Measurements from ENCODE around the gene CALN1. TPM values are rescaled to one million over a fixed set of nuclear protein-coding genes. Genes with fewer than 3 reads are reported as not detected.
"Not testable (repeated sequence)": the region's sequence is repeated elsewhere in the genome, so short reads cannot be mapped to it uniquely, and the experiment has no call there.

CALN1 gene
- polyA plus RNA-seq, 1 donor from 2014 or later = not detected

DNA sequence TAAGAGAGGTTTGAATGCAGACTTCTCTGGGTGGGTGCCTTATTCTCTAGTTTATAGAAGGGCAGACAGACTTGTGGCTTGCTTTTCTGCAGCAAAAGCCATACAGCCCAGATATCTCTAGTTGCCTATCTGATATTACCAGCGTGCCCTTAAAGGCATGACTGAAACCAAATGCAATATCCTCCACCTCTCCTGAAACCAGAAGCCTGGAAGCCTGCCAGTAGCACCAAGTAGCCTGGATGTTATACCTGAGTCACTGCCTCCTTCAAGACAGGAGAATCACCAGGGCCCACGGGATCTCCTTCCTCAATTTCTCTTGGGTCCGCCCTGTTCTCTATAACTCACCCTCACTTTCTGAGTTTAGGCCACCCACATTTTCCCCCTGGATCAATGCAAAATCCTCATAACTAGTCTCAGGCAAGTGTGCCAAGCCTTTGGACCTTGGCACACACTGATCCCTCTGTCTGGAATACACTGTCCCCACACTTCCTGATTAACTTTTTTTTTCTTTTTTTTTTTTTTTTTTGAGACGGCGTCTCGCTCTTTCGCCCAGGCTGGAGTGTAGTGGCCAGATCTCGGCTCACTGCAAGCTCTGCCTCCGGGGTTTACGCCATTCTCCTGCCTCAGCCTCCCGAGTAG is 641.8 kb downstream of the CALN1 start:
- H3K9me3 Mint-ChIP-seq = peaks cover 1 to 10% (median 3%) of the 10 kb centered on the region in 3 donors

DNA sequence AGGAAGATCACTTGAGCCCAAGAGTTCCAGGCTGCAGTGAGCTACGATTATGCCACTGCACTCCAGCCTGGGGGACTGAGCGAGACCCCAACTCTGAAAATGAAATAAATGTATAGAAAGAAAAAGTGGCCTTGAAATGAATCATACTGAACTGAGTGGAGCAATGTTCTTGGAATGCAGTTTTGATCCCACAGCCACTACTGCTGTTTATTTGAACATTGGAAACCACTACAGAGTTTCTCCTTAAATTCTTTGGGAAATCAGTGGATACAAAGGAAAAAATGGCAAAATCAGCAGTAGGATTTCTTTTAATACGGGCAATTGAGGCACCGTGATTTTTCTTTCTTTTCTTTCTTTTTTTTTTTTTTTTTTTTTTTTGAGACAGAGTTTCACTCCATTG is 642.8 kb downstream of the CALN1 start:
- Mint-ChIP-seq H3K27ac (no peak overlapping the region), H3K4me3 (no peak overlapping the region), H3K4me1 (no peaks in the 10 kb centered on the region), H3K27me3 (no peaks in the 10 kb centered on the region), H3K9me3 (peaks cover 1 to 10% (median 3%) of the 10 kb centered on the region in 3 donors), H3K36me3 (no peaks in the 10 kb centered on the region)

More for the DNA sequence above, 641.8 kb downstream of the CALN1 start:
- Mint-ChIP-seq H3K4me3 (no peak overlapping the region), H3K4me1 (no peaks in the 10 kb centered on the region), H3K27me3 (no peaks in the 10 kb centered on the region), H3K27ac (no peak overlapping the region), H3K36me3 (no peaks in the 10 kb centered on the region)

DNA sequence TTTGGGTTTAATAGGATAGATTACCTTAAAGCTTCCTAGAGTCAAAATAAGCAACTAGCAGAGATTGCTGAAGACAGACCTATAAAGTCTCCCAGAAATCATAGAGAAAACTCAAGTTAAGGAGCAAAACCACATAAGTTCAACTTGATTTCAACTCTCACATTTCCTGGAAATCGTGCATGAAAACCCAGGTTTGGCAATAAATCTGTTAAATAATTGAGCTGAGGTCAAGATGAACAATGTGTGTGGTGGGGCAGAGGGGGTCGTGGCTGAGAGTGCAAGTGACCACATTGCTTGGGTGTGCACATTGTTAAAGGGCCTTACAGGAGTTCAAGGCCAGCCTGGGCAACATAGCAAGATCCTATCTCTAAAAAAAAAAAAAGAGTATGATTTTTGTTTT is 643.7 kb downstream of the CALN1 start:
- no peaks in the 10 kb centered on the region for H3K4me1 Mint-ChIP-seq
- H3K9me3 Mint-ChIP-seq = peaks cover 1 to 9% (median 3%) of the 10 kb centered on the region in 3 donors
- no peak overlapping the region for H3K4me3 Mint-ChIP-seq
- H3K27ac Mint-ChIP-seq = no peak overlapping the region
- H3K36me3 Mint-ChIP-seq = no peaks in the 10 kb centered on the region
- no peaks in the 10 kb centered on the region for H3K27me3 Mint-ChIP-seq

DNA sequence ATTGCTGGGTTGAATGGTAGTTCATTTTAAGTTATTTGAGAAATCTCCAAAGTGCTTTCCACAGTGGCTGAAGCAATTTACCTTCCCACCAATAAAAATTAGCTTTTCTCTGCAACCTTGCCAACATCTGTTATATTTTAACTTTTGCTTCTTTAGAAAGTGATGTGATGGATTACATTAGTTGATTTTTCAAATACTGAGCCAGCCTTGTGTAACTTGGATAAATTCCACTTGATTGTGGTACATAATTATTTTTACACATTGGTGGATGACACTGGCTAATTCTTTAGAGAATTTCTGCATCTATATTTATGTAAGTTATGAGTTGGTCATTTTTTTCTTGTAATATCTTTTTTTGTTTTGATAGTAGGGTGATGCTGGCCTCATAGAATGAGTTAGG is 646.1 kb downstream of the CALN1 start:
- no peak overlapping the region for H3K4me3 Mint-ChIP-seq
- H3K9me3 Mint-ChIP-seq = peaks cover 5 to 18% (median 8%) of the 10 kb centered on the region in 3 donors
- H3K36me3 Mint-ChIP-seq = no peaks in the 10 kb centered on the region

DNA sequence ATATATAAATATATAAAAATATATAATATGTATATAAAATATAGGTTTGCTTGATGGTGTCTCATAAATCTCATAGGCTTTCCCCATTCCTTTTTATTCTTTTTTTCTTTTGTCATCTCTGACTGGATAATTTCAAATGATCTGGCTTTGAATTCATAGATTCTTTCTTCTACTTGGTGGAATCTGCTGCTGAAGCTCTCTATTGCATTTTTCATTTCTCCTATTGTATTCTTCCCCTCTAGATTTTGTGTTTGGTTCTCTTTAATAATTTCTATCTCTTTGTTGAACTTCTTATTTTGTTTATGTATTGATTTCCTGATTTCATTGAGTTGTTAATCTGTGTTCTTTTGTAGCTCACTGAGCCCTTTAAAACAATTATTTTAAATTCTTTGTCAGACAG is 650.8 kb downstream of the CALN1 start:
- Mint-ChIP-seq H3K27me3 (no peaks in the 10 kb centered on the region), H3K4me1 (no peaks in the 10 kb centered on the region), H3K4me3 (no peak overlapping the region), H3K36me3 (no peaks in the 10 kb centered on the region), H3K9me3 (peaks cover 11 to 21% (median 16%) of the 10 kb centered on the region in 3 donors), H3K27ac (no peak overlapping the region)

More for the DNA sequence above, 646.1 kb downstream of the CALN1 start:
- H3K27me3 Mint-ChIP-seq = no peaks in the 10 kb centered on the region
- H3K27ac Mint-ChIP-seq = no peak overlapping the region
- H3K4me1 Mint-ChIP-seq = no peaks in the 10 kb centered on the region

DNA sequence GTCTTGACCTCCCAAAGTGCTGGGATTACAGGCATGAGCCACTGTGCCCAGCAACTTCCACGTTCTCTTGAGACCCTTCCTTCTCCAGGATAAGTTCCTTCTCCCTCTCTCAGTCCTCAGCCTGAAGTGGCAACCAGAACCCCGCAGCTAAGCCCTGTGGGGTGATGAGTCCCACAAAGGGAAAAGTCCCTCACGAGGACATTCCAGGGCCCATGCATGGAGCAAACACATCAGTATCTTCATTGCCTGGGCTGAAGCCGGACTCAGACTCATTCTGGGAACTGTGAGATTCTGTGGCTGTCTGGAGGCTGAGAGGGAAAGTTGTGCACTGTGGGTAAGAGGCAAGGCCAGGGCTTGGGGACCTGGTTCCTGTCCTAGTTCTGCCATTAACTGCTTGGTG is 657.3 kb downstream of the CALN1 start:
- H3K36me3 Mint-ChIP-seq = no peaks in the 10 kb centered on the region
- H3K27me3 Mint-ChIP-seq = peaks cover 5% of the 10 kb centered on the region
- no peak overlapping the region for H3K4me3 Mint-ChIP-seq
- H3K9me3 Mint-ChIP-seq = peaks cover 2 to 14% (median 3%) of the 10 kb centered on the region in 3 donors
- H3K27ac Mint-ChIP-seq = no peak overlapping the region
- H3K4me1 Mint-ChIP-seq = no peaks in the 10 kb centered on the region

DNA sequence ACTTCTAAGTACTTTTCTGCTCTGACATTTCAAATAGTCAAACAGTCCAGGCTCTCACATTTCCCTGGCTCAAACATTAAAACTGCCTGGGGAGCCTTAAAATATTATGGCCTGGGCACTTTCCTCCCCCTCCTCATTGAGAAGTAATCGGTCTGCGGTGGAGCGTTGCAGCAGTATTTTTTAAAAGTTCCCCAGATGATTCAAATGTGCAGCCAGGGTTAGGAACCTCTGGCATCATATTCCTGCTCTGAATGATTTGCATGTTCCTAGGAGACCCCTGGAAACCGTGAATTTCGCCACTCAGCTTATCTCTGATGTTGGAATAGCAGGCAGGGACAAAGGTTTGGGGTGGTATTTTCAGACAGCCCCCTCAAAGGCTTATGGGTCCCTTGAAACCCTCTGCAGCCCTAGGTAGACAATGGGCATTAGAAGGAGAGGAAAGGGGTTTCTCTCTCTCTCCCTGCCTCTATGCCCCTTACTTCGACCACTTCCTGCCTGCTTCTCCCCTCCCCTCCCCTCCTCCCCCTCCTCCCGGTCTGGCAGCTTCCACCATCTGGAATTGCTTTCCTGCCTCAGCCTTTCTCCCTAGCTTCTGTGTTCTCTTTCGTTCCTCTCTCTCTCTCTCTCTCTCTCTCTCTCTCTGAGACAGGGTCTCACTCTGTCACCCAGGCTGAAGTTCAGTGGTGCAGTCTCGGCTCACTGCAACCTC is 658.0 kb downstream of the CALN1 start:
- no peak overlapping the region for H3K27ac Mint-ChIP-seq
- no peak overlapping the region for H3K4me3 Mint-ChIP-seq
- peaks cover 1 to 14% (median 3%) of the 10 kb centered on the region in 3 donors for H3K9me3 Mint-ChIP-seq
- no peaks in the 10 kb centered on the region for H3K4me1 Mint-ChIP-seq
- no peaks in the 10 kb centered on the region for H3K36me3 Mint-ChIP-seq
- peaks cover 5% of the 10 kb centered on the region for H3K27me3 Mint-ChIP-seq

DNA sequence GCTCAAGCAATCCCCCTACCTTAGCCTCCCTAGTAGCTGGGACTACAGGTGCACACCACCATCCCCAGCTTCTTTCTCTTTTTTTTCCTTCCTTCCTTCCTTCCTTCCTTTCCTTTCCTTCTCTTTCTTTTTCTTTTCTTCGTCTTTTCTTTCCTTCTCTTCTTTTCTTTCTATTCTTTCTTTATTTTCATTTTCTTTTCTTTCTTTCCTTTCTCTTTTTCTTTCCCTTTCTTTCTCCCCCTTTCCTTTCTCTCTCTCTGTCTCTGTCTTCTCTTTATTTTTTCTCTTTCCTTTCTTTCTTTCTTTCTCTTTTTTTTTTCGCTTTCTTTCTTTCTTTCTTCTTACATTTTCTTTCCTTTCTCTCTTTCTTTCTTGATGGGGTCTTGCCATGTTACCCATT is 658.9 kb downstream of the CALN1 start:
- H3K27ac Mint-ChIP-seq = no peak overlapping the region
- H3K4me3 Mint-ChIP-seq = peak overlapping the region in 1 of 4 donors; percentile 68
- H3K36me3 Mint-ChIP-seq = no peaks in the 10 kb centered on the region
- peaks cover 5% of the 10 kb centered on the region for H3K27me3 Mint-ChIP-seq
- no peaks in the 10 kb centered on the region for H3K4me1 Mint-ChIP-seq
- H3K9me3 Mint-ChIP-seq = peaks cover 0 to 19% (median 3%) of the 10 kb centered on the region in 3 donors

DNA sequence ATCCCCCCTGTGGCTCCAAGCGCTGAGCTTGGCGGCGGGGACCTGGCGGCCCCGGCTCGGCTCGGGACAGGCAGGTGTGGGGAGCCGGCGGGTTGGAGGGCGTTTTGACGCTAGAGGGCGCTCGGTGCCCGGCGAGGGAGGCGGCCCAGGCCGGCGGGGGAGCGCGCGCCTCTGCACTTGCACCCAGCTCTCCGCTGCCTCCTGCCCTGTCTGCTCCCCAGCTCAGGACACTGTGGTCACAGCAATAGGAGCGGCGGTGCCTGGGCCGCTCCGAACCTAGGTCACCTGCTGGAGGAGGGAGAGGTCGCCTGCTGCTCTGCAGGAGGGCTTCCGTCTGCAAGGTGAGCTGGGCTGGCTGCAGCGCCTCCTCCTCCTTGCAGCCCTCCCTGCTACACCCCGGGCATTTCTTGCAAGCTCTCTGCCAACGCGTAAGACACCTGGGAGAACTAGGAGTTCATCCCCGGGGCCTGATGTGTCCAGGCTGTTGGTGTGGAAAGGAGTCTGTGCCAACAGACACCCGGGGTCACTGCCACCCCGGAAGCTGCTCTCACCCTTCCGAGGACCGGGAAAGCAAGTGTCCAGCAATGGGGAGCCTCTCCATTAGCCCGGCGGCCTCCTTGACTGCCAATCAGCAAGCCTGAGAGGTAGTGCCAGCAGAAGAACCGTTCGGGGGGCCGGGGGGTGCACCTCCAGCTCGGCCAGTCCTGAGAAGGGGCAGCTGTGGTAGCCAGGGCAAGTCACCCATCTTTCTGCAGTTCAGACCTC is 659.8 kb downstream of the CALN1 start:
- peaks cover 5% of the 10 kb centered on the region for H3K27me3 Mint-ChIP-seq

DNA sequence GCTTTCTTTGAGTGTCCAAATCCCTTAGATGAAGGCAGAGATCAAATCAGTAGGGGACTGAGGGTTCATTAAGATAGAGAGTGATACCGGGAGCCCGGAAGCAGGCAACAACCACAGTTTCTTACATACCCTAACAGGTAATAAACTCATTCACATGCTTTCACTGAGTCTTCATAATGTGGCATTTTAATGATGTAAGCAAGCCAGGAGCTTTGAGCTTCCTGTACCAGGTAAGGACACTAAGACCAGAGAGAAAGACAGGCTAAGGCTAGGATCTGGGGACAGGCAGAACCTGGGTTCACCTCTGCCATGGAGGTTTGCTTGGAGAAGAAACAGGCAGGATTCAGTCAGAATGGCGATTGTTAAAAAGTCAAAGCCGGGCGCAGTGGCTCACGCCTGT is 661.8 kb downstream of the CALN1 start:
- H3K36me3 Mint-ChIP-seq = no peaks in the 10 kb centered on the region
- H3K4me3 Mint-ChIP-seq = no peak overlapping the region
- no peak overlapping the region for H3K27ac Mint-ChIP-seq
- no peaks in the 10 kb centered on the region for H3K4me1 Mint-ChIP-seq
- peaks cover 3 to 11% (median 7%) of the 10 kb centered on the region in 3 donors for H3K9me3 Mint-ChIP-seq
- peaks cover 5% of the 10 kb centered on the region for H3K27me3 Mint-ChIP-seq

More for the DNA sequence above, 659.8 kb downstream of the CALN1 start:
- Mint-ChIP-seq H3K27ac (no peak overlapping the region), H3K4me1 (no peaks in the 10 kb centered on the region), H3K36me3 (no peaks in the 10 kb centered on the region), H3K9me3 (peaks cover 0 to 16% (median 6%) of the 10 kb centered on the region in 3 donors), H3K4me3 (peak overlapping the region in 1 of 4 donors; percentile 66)

DNA sequence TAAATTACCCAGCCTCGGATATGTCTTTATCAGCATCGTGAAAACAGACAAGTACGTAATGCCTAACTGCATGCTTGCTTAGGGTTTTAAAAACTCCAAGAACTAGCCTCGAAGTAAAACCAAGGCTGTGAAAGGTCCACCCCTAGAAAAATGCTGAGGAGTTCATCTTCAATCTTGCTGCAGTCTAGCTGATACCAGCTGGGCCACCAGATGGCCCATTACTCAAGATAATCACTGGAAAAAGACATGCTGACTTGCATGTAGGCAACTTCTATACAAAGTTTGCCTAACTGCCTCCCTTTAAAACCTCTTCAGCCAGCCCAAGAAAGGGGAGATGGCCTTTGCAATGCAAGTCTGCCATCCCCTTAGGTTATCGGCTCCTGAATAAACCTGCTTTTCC is 666.1 kb downstream of the CALN1 start:
- Mint-ChIP-seq H3K27me3 (no peaks in the 10 kb centered on the region), H3K36me3 (no peaks in the 10 kb centered on the region)

DNA sequence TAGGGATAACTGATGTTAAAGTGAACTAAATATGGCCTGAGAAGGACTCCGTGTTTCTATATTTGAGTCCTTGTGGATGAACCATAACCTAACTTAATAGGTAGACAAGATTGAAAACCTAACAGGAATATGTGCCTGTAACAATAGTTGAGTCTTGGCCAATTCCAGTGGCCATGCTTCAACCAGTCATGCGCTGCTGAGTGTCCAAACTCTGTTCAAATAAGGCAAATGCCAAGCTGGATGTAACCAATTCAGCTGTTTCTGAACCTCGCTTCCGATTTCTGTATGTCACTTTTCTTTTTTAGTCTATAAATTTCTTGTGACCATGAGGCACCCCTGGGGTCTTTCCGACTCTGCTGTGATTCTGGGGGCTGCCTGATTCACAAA is 672.0 kb downstream of the CALN1 start:
- no peak overlapping the region for H3K27ac Mint-ChIP-seq
- peaks cover 0 to 1% (median 0%) of the 10 kb centered on the region in 3 donors for H3K4me1 Mint-ChIP-seq
- H3K36me3 Mint-ChIP-seq = no peaks in the 10 kb centered on the region
- no peaks in the 10 kb centered on the region for H3K27me3 Mint-ChIP-seq
- peaks cover 0 to 13% (median 1%) of the 10 kb centered on the region in 3 donors for H3K9me3 Mint-ChIP-seq
- H3K4me3 Mint-ChIP-seq = no peak overlapping the region

More for the DNA sequence above, 666.1 kb downstream of the CALN1 start:
- Mint-ChIP-seq H3K4me3 (no peak overlapping the region), H3K9me3 (peaks cover 5 to 20% (median 8%) of the 10 kb centered on the region in 3 donors), H3K27ac (no peak overlapping the region), H3K4me1 (peaks cover 0 to 1% (median 0%) of the 10 kb centered on the region in 3 donors)

DNA sequence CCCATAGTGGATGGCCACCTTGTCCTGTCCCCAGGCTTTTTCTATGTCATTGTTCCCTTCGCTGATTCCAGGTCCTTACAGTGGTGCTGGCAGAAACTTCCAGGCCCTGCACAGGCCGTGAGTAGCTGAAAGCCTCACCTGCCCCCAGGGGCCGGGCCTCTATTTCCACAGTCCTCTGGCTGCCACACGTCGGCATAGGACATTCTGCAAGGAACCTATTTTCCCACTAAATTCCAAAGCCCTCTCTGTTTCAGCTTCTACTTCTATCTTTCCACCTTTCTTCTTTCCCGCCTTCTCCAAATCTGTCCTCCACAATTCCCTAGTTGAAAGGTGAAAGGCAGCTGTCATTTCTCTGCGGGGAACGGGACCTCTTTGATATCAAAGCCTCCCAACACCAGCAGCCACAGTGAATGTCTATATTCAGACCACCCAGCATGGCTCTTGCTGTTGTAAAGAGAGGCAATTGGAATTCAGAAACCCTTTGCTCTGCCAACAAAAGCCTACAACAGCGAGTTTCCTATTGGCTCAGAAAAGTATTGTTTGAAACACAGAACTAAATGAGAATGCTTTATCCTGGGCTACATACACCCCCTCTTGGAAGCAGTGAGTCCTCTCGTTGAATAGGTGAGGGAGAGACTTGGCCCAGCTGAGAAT is 672.5 kb downstream of the CALN1 start:
- Mint-ChIP-seq H3K4me3 (no peak overlapping the region), H3K27me3 (no peaks in the 10 kb centered on the region), H3K9me3 (peaks cover 0 to 13% (median 1%) of the 10 kb centered on the region in 3 donors), H3K4me1 (peaks cover 0 to 1% (median 0%) of the 10 kb centered on the region in 3 donors), H3K36me3 (no peaks in the 10 kb centered on the region), H3K27ac (no peak overlapping the region)

DNA sequence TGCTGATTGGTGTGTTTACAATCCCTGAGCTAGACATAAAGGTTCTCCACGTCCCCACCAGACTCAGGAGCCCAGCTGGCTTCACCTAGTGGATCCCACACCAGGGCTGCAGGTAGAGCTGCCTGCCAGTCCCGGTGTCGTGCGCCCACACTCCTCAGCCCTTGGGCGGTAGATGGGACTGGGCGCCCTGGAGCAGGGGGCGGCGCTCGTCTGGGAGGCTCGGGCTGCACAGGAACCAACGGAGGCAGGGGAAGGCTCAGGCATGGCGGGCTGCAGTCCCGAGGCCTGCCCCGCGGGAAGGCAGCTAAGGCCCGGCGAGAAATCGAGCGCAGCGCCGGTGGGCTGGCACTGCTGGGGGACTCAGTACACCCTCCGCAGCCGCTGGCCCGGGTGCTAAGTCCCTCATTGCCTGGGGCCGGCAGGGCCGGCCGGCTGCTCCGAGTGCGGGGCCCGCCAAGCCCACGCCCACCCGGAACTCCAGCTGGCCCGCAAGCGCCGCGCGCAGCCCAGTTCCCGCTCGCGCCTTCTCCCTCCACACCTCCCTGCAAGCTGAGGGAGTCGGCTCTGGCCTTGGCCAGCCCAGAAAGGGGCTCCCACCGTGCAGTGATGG is 674.1 kb downstream of the CALN1 start:
- H3K9me3 Mint-ChIP-seq = peaks cover 0 to 13% (median 1%) of the 10 kb centered on the region in 3 donors
- H3K4me1 Mint-ChIP-seq, H3K27ac Mint-ChIP-seq, H3K27me3 Mint-ChIP-seq, H3K4me3 Mint-ChIP-seq, H3K36me3 Mint-ChIP-seq: not testable (repeated sequence)

Data from IgD-negative memory B cell (primary cell).